A172 (cell line): ENCODE results near the gene FLVCR2. TPM values are rescaled to one million over a fixed set of nuclear protein-coding genes. Genes with fewer than 3 reads are reported as not detected.

Experiments used
- DNase-seq: peaks from one replicate; pipeline ENCODE4 v3.0.0-alpha.2; 2015; ENCODE audit warnings: low spot score
- total RNA-seq: library from RNA; depleted of rRNA; stranded (reverse); fragments of >200 nt; shearing (Covaris generic); gene quantifications from 2 replicates; pipeline ENCODE4 v1.2.3, GENCODE V29; 2014; rRNA removed

Gene FLVCR2
- total RNA-seq = 0.59 and 0.65 TPM in 2 replicates

- peak; percentile 28 for DNase-seq
These were observed at the start of gene FLVCR2 for GRCh38 chr14:75578102-75578785. Gene FLVCR2, plus strand, starts transcription at chr14:75578620. Its CDS starts 353 bp downstream, at chr14:75578973.

- no peak for DNase-seq
These were observed 47.2 kb upstream of the FLVCR2 start for GRCh38 chr14:75531256-75531655.

GRCh38 chr14:75531660-75532317 is 46.6 kb upstream of the FLVCR2 start:
- DNase-seq = no peak

- DNase-seq = no peak
These were observed 44.4 kb upstream of the FLVCR2 start for GRCh38 chr14:75533791-75534555.

- DNase-seq = no peak
These were observed 43.1 kb upstream of the FLVCR2 start for GRCh38 chr14:75535164-75535898.

- DNase-seq = no peak
These were observed 41.3 kb upstream of the FLVCR2 start for GRCh38 chr14:75537071-75537470.

GRCh38 chr14:75539162-75539560 is 39.3 kb upstream of the FLVCR2 start:
- no peak for DNase-seq

- DNase-seq = no peak
These were observed 38.6 kb upstream of the FLVCR2 start for GRCh38 chr14:75539561-75540478.

GRCh38 chr14:75540479-75540851 is 38.0 kb upstream of the FLVCR2 start:
- DNase-seq = no peak

- no peak for DNase-seq
These were observed 35.8 kb upstream of the FLVCR2 start for GRCh38 chr14:75542588-75543091.

GRCh38 chr14:75543253-75543652 is 35.2 kb upstream of the FLVCR2 start:
- DNase-seq = no peak

GRCh38 chr14:75543786-75544185 is 34.6 kb upstream of the FLVCR2 start:
- no peak for DNase-seq

GRCh38 chr14:75545907-75546306 is 32.5 kb upstream of the FLVCR2 start:
- no peak for DNase-seq

GRCh38 chr14:75547552-75548250 is 30.7 kb upstream of the FLVCR2 start:
- no peak for DNase-seq

- no peak for DNase-seq
These were observed 29.9 kb upstream of the FLVCR2 start for GRCh38 chr14:75548544-75548943.

GRCh38 chr14:75549169-75549568 is 29.3 kb upstream of the FLVCR2 start:
- no peak for DNase-seq

GRCh38 chr14:75551021-75551420 is 27.4 kb upstream of the FLVCR2 start:
- no peak for DNase-seq

GRCh38 chr14:75553157-75553556 is 25.3 kb upstream of the FLVCR2 start:
- DNase-seq = no peak

GRCh38 chr14:75553761-75554364 is 24.6 kb upstream of the FLVCR2 start:
- no peak for DNase-seq

GRCh38 chr14:75554482-75554881 is 23.9 kb upstream of the FLVCR2 start:
- peak; percentile 30 for DNase-seq
